K562 (cell line): ENCODE results near the gene SOS1. TPM values are rescaled to one million over a fixed set of nuclear protein-coding genes. Genes with fewer than 3 reads are reported as not detected.

Experiments used
- ATAC-seq: fragments of 200-7000 bp; cut with Tn5 transposase; 3 replicates; pipeline ENCODE4 v1.9.1; 2020; ENCODE audit warnings: moderate library complexity
- BruUV-seq: library from RNA; stranded (reverse); fragments of 400-500 nt; replicated peaks from 2 replicates; lab custom pipeline; 2021; lab: Mats Ljungman, UMichigan
- CTCF ChIA-PET: fragments of 300-600 bp; formaldehyde crosslinking; extraction: SDS; loops from one replicate; lab custom pipeline; 2021; ENCODE audit warnings: low intra/inter-chr PET ratio; lab: Yijun Ruan, JAX
- POLR2A ChIA-PET: fragments of 300-600, 350-650 bp; sonication (Branson Sonifier 250); formaldehyde crosslinking; extraction: SDS; loops from one replicate; lab custom pipeline; 2021; ENCODE audit warnings: antibody characterized with exemption, inconsistent platforms; lab: Yijun Ruan, JAX
- DNase-seq, 4 experiments: peaks; one replicate each; pipeline versions ENCODE4 v3.0.0 to v3.0.0-alpha.2; 2011 to 2018; ENCODE audit warnings: low spot score in 3 of 4, mixed read lengths in 3 of 4; ENCODE audit errors: extremely low read depth in 1 of 4
- FAIRE-seq: peaks from 2 replicates; lab custom pipeline; 2011; peaks lifted over from hg19 to GRCh38; lab: Jason Lieb, UNC
- H2AFZ ChIP-seq: 2 replicates; pipeline ENCODE4 v1.6.0; 2011; ENCODE audit warnings: low read depth, low read length, control low read depth, inconsistent platforms
- H3K27ac ChIP-seq: fragments of 200-600 bp; 3 replicates; pipeline ENCODE4 v1.8.0; 2011; ENCODE audit warnings: low read depth, mild to moderate bottlenecking, control low read depth, inconsistent platforms, low read length, moderate library complexity, mixed read lengths; ENCODE audit errors: extremely low read depth
- H3K27me3 ChIP-seq, 2 experiments: fragments of 300-600 bp in 1 of 2; 2 replicates in 1 of 2; 3 replicates in 1 of 2; pipeline versions ENCODE4 v1.6.0 to v1.8.0; 2011; ENCODE audit warnings: inconsistent platforms in 2 of 2, low read length in 2 of 2, mild to moderate bottlenecking in 1 of 2, mixed read lengths in 1 of 2, moderate library complexity in 1 of 2; ENCODE audit not compliant: control insufficient read depth in 2 of 2, insufficient read depth in 2 of 2
- H3K36me3 ChIP-seq: fragments of 300-600 bp; 3 replicates; pipeline ENCODE4 v1.8.0; 2011; ENCODE audit warnings: mild to moderate bottlenecking, low read length, inconsistent platforms; ENCODE audit not compliant: control insufficient read depth, insufficient read depth
- H3K4me1 ChIP-seq, 2 experiments: fragments of 200-600 bp in 1 of 2; replicated peaks in 1 of 2; 2 replicates in 1 of 2; 3 replicates in 1 of 2; pipeline versions ENCODE4 v1.5.1 to v1.8.0; 2011; ENCODE audit warnings: inconsistent platforms in 2 of 2, low read length in 2 of 2, mild to moderate bottlenecking in 1 of 2, mixed read lengths in 1 of 2, moderate library complexity in 1 of 2; ENCODE audit not compliant: control insufficient read depth in 2 of 2, insufficient read depth in 2 of 2
- H3K4me2 ChIP-seq: 2 replicates; pipeline ENCODE4 v1.6.1; 2011; ENCODE audit warnings: low read length, control low read depth, inconsistent platforms, mixed read lengths; ENCODE audit not compliant: insufficient read depth
- H3K4me3 ChIP-seq: fragments of 200-600 bp; sonication (generic), shearing (Covaris generic); 2 replicates; pipeline ENCODE4 v1.5.1; 2016; ENCODE audit warnings: control low read depth, inconsistent platforms
- H3K79me2 ChIP-seq: fragments of 200-600 bp; 3 replicates; pipeline ENCODE4 v1.8.0; 2011; ENCODE audit warnings: low read length, inconsistent platforms; ENCODE audit not compliant: control insufficient read depth, insufficient read depth
- H3K9ac ChIP-seq, 2 experiments: 2 replicates each; pipeline versions ENCODE4 v1.6.0 to v1.6.1; 2011; ENCODE audit warnings: low read depth in 2 of 2, low read length in 2 of 2, control low read depth in 1 of 2, inconsistent platforms in 1 of 2, mild to moderate bottlenecking in 1 of 2, mixed read lengths in 1 of 2; ENCODE audit not compliant: insufficient read depth in 1 of 2
- H3K9me1 ChIP-seq: one replicate; pipeline ENCODE4 v1.6.0; 2011; ENCODE audit warnings: inconsistent platforms, mild to moderate bottlenecking, low read length, moderate library complexity; ENCODE audit not compliant: control insufficient read depth, insufficient read depth
- H3K9me3 ChIP-seq: replicated peaks from 2 replicates; pipeline ENCODE4 v1.5.1; 2011; ENCODE audit warnings: low read depth, low read length, inconsistent platforms; ENCODE audit not compliant: control insufficient read depth, insufficient read depth
- H4K20me1 ChIP-seq: replicated peaks from 2 replicates; pipeline ENCODE4 v1.6.1; 2011; ENCODE audit warnings: low read length, inconsistent platforms, mixed read lengths; ENCODE audit not compliant: control insufficient read depth, insufficient read depth
- ATF1 ChIP-seq, 2 experiments: fragments of 450-650 bp in 1 of 2; IDR thresholded peaks; 2 replicates each; pipeline ENCODE4 v1.6.1; 2016; ENCODE audit warnings: missing compliant biosample characterization in 1 of 2, missing genetic modification characterization in 1 of 2
- CEBPZ ChIP-seq: fragments of 150-350 bp; IDR thresholded peaks from 2 replicates; pipeline ENCODE4 v1.6.1; 2014; ENCODE audit warnings: low read depth, mild to moderate bottlenecking, low read length, borderline replicate concordance
- MAZ ChIP-seq, 2 experiments: fragments of 450-650 bp in 1 of 2; sonication (generic) in 1 of 2; formaldehyde crosslinking; IDR thresholded peaks in 1 of 2; conservative IDR thresholded peaks in 1 of 2; 2 replicates each; pipeline versions ENCODE4 v1.4.0 to v1.5.0; 2020; ENCODE audit warnings: mild to moderate bottlenecking in 1 of 2, missing genetic modification reagents in 1 of 2
- MCM5 ChIP-seq: fragments of 450-650 bp; IDR thresholded peaks from 2 replicates; pipeline ENCODE4 v1.6.1; 2016; ENCODE audit warnings: low read depth
- UBTF ChIP-seq, 2 experiments: IDR thresholded peaks; 2 replicates each; pipeline ENCODE4 v1.6.1; 2012; ENCODE audit warnings: improper control_type of control experiment in 2 of 2, low read depth in 2 of 2, low read length in 2 of 2, borderline replicate concordance in 1 of 2
- ZNF280B ChIP-seq: fragments of 250-450 bp; sonication (Bioruptor Pico); IDR thresholded peaks from 2 replicates; pipeline ENCODE4 v1.5.1; 2021; ENCODE audit warnings: mild to moderate bottlenecking
- WGBS: fragments of 100-300 bp; shearing (Covaris generic); methylation state at CpG from one replicate; pipeline ENCODE4 v1.1.6; 2016; ENCODE audit warnings: low coverage, mixed read lengths; ENCODE audit not compliant: insufficient coverage; ENCODE audit errors: missing lambda C conversion rate; 5-methylcytosine and 5-hydroxymethylcytosine counted together
- in situ Hi-C: fragments of 300-500 bp; cut with MboI; formaldehyde crosslinking; loops from 4 replicates; pipeline ENCODE4 v1.15.0; 2018; ENCODE audit warnings: inconsistent platforms, mixed read lengths
- intact Hi-C: fragments of 100-400 bp; cut with micrococcal nuclease; formaldehyde crosslinking; loops from 2 replicates; pipeline ENCODE4 v1.14.2; 2022
- polyA plus RNA-seq, 8 experiments: library from polyadenylated mRNA; depleted of rRNA in 4 of 8; stranded (reverse) in 5 of 8; unstranded in 3 of 8; fragments of >200 nt; fragmentation: Nextera tagmentation in 2 of 8; fragmentation: Illumina TruSeq in 1 of 8; extraction: Ambion mirVana in 2 of 8; extraction: Trizol in 1 of 8; gene quantifications; 2 replicates each; pipeline versions ENCODE4 v1.2.1 to v1.2.3, GENCODE V29; 2011 to 2014; ENCODE audit warnings: inconsistent platforms in 1 of 8, missing spikeins in 1 of 8
- total RNA-seq, 7 experiments: library from RNA; depleted of rRNA in 6 of 7; stranded (reverse); fragments of >200 nt in 6 of 7; fragmentation: Illumina TruSeq in 2 of 7; extraction: Trizol in 2 of 7; gene quantifications; 2 replicates each; pipeline versions ENCODE4 v1.2.1 to v1.2.3, GENCODE V29; 2011 to 2021; ENCODE audit warnings: low replicate concordance in 1 of 7

The SOS1 gene
- total and polyA plus RNA-seq, 9 of the 15 experiments (the other 6 are each of a cell fraction or from before 2014, with no cell fraction given) = 2.5 to 27.1 (median 16.3) TPM

GRCh38 chr2:39091063-39091462, 29.8 kb downstream of the SOS1 start:
- H3K9me3 ChIP-seq = no peaks in the 10 kb centered on the region
- BruUV-seq = no TSS peak
- no peak overlapping the region for H3K9ac ChIP-seq
- no peaks in the 10 kb centered on the region for H3K9me1 ChIP-seq
- H3K36me3 ChIP-seq = peaks cover 4% of the 10 kb centered on the region; the same call in 1 of the 3 replicates
- intact Hi-C loops (no loop called here), in situ Hi-C loops (no loop called here)
- ChIA-PET POLR2A (interaction anchor here (1.0 kb wide), 1 partner anchor 18 kb away, joined by 3 read pairs; no protein-coding TSS in a partner anchor), CTCF (no interaction called here)
- no peak for DNase-seq
- no peak for ATAC-seq
- no peak for FAIRE-seq
- H3K27me3 ChIP-seq = no peaks in the 10 kb centered on the region
- no peak overlapping the region for H2AFZ ChIP-seq
- H3K27ac ChIP-seq = no peak overlapping the region
- H3K4me1 ChIP-seq = peaks cover 0 to 11% of the 10 kb centered on the region in 2 experiments; a peak in 3 of 5 replicates
- H3K4me3 ChIP-seq = no peak overlapping the region
- peaks cover 88% of the 10 kb centered on the region for H3K79me2 ChIP-seq
- WGBS = 91% methylated on average over 3 of the region's 3 CpGs
- H3K4me2 ChIP-seq = no peak overlapping the region
- no peaks in the 10 kb centered on the region for H4K20me1 ChIP-seq
- TF ChIP-seq ZNF280B (CRISPR knock-in tag) (no peak), CEBPZ (no peak), ATF1 (CRISPR knock-in tag; IDR thresholded peaks at IDR 0.05) (no peak), ATF1 (tag; IDR thresholded peaks at IDR 0.05) (no peak), UBTF (IDR thresholded peaks at IDR 0.05; ENCODE audit: borderline replicate concordance in 1 of 2, low read depth in 2 of 2, low read length in 2 of 2) (no peak), MCM5 (no peak), MAZ (CRISPR knock-in tag; conservative IDR thresholded peaks at IDR 0.05 in 1 of 2, IDR thresholded peaks at IDR 0.05 in 1 of 2) (no peak)
